ENCODE measurements around the gene TRHDE. TPM values are rescaled to one million over a fixed set of nuclear protein-coding genes. Genes with fewer than 3 reads are reported as not detected.

Gene TRHDE
- polyA plus RNA-seq, 1 donor from 2014 or later = 20.6 TPM

GRCh38 chr12:72523754-72524153 is 251.6 kb downstream of the TRHDE start:
- Histone ChIP-seq H3K4me2 (ENCODE audit: low read length) (no peak overlapping the region), H2AFZ (ENCODE audit: low read depth, low read length) (no peak overlapping the region), H3F3A (ENCODE audit: insufficient read depth, low read length, poor library complexity, severe bottlenecking) (no peaks in the 10 kb centered on the region), H3K9ac (ENCODE audit: low read length) (no peak overlapping the region), H3K9me2 (ENCODE audit: insufficient read depth, low read length) (no peaks in the 10 kb centered on the region), H4K20me1 (ENCODE audit: insufficient read depth) (no peaks in the 10 kb centered on the region), H3K36me3 (ENCODE audit: insufficient read depth, low read length) (no peaks in the 10 kb centered on the region), H3K9me3 (ENCODE audit: low read length) (no peaks in the 10 kb centered on the region), H3K4me3 (ENCODE audit: low read length) (no peak overlapping the region), H3K27me3 (ENCODE audit: insufficient read depth, low read depth, low read length) (no peaks in the 10 kb centered on the region), H3K79me2 (replicated peaks; ENCODE audit: insufficient read depth, low read length) (no peaks in the 10 kb centered on the region), H3K27ac (ENCODE audit: low read length) (no peak overlapping the region)
- TF ChIP-seq EP300 (conservative IDR thresholded peaks at IDR 0.05; ENCODE audit: poor library complexity, severe bottlenecking) (no peak), RAD21 (conservative IDR thresholded peaks at IDR 0.05) (no peak), EZH2 (IDR thresholded peaks at IDR 0.05; ENCODE audit: borderline replicate concordance, insufficient read depth, low read length, poor library complexity, severe bottlenecking) (no peak)
- TF ChIP-seq, protein P1, sequence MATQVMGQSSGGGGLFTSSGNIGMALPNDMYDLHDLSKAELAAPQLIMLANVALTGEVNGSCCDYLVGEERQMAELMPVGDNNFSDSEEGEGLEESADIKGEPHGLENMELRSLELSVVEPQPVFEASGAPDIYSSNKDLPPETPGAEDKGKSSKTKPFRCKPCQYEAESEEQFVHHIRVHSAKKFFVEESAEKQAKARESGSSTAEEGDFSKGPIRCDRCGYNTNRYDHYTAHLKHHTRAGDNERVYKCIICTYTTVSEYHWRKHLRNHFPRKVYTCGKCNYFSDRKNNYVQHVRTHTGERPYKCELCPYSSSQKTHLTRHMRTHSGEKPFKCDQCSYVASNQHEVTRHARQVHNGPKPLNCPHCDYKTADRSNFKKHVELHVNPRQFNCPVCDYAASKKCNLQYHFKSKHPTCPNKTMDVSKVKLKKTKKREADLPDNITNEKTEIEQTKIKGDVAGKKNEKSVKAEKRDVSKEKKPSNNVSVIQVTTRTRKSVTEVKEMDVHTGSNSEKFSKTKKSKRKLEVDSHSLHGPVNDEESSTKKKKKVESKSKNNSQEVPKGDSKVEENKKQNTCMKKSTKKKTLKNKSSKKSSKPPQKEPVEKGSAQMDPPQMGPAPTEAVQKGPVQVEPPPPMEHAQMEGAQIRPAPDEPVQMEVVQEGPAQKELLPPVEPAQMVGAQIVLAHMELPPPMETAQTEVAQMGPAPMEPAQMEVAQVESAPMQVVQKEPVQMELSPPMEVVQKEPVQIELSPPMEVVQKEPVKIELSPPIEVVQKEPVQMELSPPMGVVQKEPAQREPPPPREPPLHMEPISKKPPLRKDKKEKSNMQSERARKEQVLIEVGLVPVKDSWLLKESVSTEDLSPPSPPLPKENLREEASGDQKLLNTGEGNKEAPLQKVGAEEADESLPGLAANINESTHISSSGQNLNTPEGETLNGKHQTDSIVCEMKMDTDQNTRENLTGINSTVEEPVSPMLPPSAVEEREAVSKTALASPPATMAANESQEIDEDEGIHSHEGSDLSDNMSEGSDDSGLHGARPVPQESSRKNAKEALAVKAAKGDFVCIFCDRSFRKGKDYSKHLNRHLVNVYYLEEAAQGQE (IDR thresholded peaks at IDR 0.05; ENCODE audit: borderline replicate concordance) = no peak

DNA sequence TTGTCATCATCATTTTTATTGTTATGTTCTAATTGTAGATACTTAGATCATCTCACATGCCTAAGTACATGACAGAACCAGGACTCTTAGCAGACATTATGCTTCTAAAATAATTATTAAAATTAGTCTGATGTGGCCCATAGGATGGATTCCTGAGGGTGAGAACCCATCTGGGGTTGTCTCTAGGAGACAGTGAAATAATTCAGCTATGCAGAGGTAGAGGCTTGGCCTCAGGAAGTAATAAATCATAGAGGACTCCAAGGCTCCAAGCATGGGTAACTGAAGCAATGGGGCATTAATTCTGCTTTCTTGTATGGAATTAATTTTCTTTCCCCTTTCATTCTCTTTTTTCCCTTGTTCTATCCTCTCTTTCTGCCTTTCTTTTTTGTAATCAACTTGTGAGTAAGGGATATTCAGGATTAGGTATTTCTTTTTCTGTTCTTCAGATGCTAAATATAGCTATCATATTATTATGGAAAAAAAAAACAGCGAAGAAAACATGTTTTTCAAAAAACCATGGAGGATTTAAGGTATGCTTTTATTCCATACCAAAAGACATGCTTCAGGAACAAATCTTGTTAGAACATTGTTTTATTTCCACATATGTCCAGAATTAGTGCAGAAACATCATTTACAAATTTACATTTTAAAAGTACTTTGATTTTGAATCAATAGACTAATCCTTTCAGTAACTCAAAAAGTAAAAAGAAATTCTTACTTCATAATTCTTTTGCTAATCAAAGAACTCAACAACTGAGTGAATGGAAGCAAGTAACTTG is 263.2 kb downstream of the TRHDE start:
- Histone ChIP-seq H3K79me2 (replicated peaks; ENCODE audit: insufficient read depth, low read length) (no peaks in the 10 kb centered on the region), H3K36me3 (ENCODE audit: insufficient read depth, low read length) (no peaks in the 10 kb centered on the region), H3K9me3 (ENCODE audit: low read length) (no peaks in the 10 kb centered on the region), H3K27ac (ENCODE audit: low read length) (no peak overlapping the region), H3F3A (ENCODE audit: insufficient read depth, low read length, poor library complexity, severe bottlenecking) (no peaks in the 10 kb centered on the region), H3K9ac (ENCODE audit: low read length) (no peak overlapping the region), H3K27me3 (ENCODE audit: insufficient read depth, low read depth, low read length) (no peaks in the 10 kb centered on the region), H3K4me3 (ENCODE audit: low read length) (no peak overlapping the region), H4K20me1 (ENCODE audit: insufficient read depth) (no peaks in the 10 kb centered on the region), H3K9me2 (ENCODE audit: insufficient read depth, low read length) (no peaks in the 10 kb centered on the region), H2AFZ (ENCODE audit: low read depth, low read length) (no peak overlapping the region), H3K4me2 (ENCODE audit: low read length) (no peak overlapping the region)
- TF ChIP-seq SMC3 (conservative IDR thresholded peaks at IDR 0.05; ENCODE audit: poor library complexity) (no peak), MXI1 (conservative IDR thresholded peaks at IDR 0.05; ENCODE audit: poor library complexity, severe bottlenecking) (no peak), TAF1 (IDR thresholded peaks at IDR 0.05; ENCODE audit: low read depth) (no peak), EZH2 (IDR thresholded peaks at IDR 0.05; ENCODE audit: borderline replicate concordance, insufficient read depth, low read length, poor library complexity, severe bottlenecking) (no peak), POLR2AphosphoS5 (IDR thresholded peaks at IDR 0.05) (no peak), EP300 (conservative IDR thresholded peaks at IDR 0.05; ENCODE audit: poor library complexity, severe bottlenecking) (no peak), RAD21 (conservative IDR thresholded peaks at IDR 0.05) (no peak)
- TF ChIP-seq, protein P2, sequence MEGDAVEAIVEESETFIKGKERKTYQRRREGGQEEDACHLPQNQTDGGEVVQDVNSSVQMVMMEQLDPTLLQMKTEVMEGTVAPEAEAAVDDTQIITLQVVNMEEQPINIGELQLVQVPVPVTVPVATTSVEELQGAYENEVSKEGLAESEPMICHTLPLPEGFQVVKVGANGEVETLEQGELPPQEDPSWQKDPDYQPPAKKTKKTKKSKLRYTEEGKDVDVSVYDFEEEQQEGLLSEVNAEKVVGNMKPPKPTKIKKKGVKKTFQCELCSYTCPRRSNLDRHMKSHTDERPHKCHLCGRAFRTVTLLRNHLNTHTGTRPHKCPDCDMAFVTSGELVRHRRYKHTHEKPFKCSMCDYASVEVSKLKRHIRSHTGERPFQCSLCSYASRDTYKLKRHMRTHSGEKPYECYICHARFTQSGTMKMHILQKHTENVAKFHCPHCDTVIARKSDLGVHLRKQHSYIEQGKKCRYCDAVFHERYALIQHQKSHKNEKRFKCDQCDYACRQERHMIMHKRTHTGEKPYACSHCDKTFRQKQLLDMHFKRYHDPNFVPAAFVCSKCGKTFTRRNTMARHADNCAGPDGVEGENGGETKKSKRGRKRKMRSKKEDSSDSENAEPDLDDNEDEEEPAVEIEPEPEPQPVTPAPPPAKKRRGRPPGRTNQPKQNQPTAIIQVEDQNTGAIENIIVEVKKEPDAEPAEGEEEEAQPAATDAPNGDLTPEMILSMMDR (IDR thresholded peaks at IDR 0.05; ENCODE audit: poor library complexity, severe bottlenecking) = no peak
- TF ChIP-seq, protein P1 (IDR thresholded peaks at IDR 0.05; ENCODE audit: borderline replicate concordance) = no peak
